GM20000 (cell line): Measurements from ENCODE around the gene CASP12.

ENCODE experiments used
- DNase-seq: peaks from one replicate; pipeline ENCODE4 v3.0.0; 2012; ENCODE audit warnings: low spot score
- CTCF ChIP-seq: IDR thresholded peaks from 2 replicates; pipeline ENCODE4 v1.5.1; 2012; ENCODE audit warnings: mild to moderate bottlenecking, control low read depth; ENCODE audit errors: extremely low read depth, missing control alignments

Gene CASP12

GRCh38 chr11:104841185-104841584 lies 57.1 kb downstream of the CASP12 start:
- DNase-seq = no peak
- no peak for TF ChIP-seq CTCF

- no peak for TF ChIP-seq CTCF
- DNase-seq = no peak
Observed at GRCh38 chr11:104837969-104838639, 60.2 kb downstream of the CASP12 start.

- DNase-seq = no peak
- TF ChIP-seq CTCF = no peak
Observed at GRCh38 chr11:104836691-104837090, 61.6 kb downstream of the CASP12 start.
